Adrenal gland (tissue), 5 donors: Measurements from ENCODE around the gene NCOA6.

Experiments
- POLR2A ChIP-seq, 2 donors: fragments of 450-650 bp; IDR thresholded peaks; one replicate each; pipeline ENCODE4 v1.6.1; 2017; ENCODE audit warnings: antibody characterized with exemption in 2 of 2, mild to moderate bottlenecking in 2 of 2, moderate library complexity in 1 of 2
- TF ChIP-seq, protein P1 (sequence below), 6 experiments: fragments of 450-650 bp in 4 of 6; fragments of 200-600 bp in 2 of 6; sonication (generic) in 1 of 6; IDR thresholded peaks; 1 replicate in 5 of 6; 2 replicates in 1 of 6; pipeline versions ENCODE4 v1.5.1 to v1.8.0; 2016 to 2021; ENCODE audit warnings: antibody characterized with exemption in 6 of 6, mild to moderate bottlenecking in 2 of 6, moderate library complexity in 1 of 6
- donor health status: DM: no; HTN: no; CAD: no.

DNA sequence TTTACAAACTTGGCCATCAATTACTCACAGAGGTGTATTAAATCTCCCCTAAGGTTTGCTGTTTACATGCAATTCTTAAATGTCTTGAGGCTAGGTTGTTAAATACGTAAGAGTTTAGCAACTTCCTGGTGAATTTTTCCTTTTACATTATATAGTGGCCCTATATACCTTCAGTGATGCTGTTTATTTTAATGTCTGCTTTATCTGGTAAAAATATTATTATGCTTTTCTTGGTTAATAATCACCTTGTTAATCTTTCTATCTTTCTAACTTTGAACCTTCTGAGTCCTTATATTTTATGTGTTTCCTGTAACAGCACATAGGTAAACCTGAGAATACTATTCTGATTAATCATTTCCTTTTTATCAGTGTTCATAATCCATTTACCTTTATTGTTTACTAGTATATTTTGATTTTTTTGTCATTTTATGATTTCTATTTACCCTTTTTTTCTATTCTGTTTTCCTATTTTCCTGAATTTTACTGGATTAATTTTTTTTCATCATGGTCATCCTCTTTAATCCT lies 63.4 kb downstream of the NCOA6 start:
- TF ChIP-seq, protein P1, sequence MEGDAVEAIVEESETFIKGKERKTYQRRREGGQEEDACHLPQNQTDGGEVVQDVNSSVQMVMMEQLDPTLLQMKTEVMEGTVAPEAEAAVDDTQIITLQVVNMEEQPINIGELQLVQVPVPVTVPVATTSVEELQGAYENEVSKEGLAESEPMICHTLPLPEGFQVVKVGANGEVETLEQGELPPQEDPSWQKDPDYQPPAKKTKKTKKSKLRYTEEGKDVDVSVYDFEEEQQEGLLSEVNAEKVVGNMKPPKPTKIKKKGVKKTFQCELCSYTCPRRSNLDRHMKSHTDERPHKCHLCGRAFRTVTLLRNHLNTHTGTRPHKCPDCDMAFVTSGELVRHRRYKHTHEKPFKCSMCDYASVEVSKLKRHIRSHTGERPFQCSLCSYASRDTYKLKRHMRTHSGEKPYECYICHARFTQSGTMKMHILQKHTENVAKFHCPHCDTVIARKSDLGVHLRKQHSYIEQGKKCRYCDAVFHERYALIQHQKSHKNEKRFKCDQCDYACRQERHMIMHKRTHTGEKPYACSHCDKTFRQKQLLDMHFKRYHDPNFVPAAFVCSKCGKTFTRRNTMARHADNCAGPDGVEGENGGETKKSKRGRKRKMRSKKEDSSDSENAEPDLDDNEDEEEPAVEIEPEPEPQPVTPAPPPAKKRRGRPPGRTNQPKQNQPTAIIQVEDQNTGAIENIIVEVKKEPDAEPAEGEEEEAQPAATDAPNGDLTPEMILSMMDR (IDR thresholded peaks at IDR 0.05) = no peak
- TF ChIP-seq POLR2A (IDR thresholded peaks at IDR 0.05) = no peak
